Liver (tissue), 3 donors: Measurements from ENCODE around the gene HDAC2.

Source experiments
- CTCF ChIP-seq: fragments of 150-350 bp; IDR thresholded peaks from 2 replicates; pipeline ENCODE4 v1.5.1; 2017; ENCODE audit warnings: improper control_type of control experiment, low read depth, low read length; ENCODE audit not compliant: missing input control
- EGR1 ChIP-seq, 2 donors: IDR thresholded peaks; 2 replicates each; pipeline ENCODE4 v1.6.1; 2016 to 2018; ENCODE audit warnings: antibody characterized with exemption in 2 of 2, low read depth in 2 of 2
- HNF4A ChIP-seq, 2 donors: conservative IDR thresholded peaks; 2 replicates each; pipeline ENCODE4 v1.6.1; 2016; ENCODE audit warnings: antibody characterized with exemption in 2 of 2, mild to moderate bottlenecking in 2 of 2
- JUND ChIP-seq, 2 donors: IDR thresholded peaks; 2 replicates each; pipeline ENCODE4 v1.6.1; 2016; ENCODE audit warnings: antibody characterized with exemption in 2 of 2
- MAX ChIP-seq: IDR thresholded peaks from 2 replicates; pipeline ENCODE4 v1.6.1; 2016; ENCODE audit warnings: antibody characterized with exemption
- RAD21 ChIP-seq, 2 donors: IDR thresholded peaks; 2 replicates each; pipeline ENCODE4 v1.6.1; 2016; ENCODE audit warnings: antibody characterized with exemption in 2 of 2, mild to moderate bottlenecking in 2 of 2
- REST ChIP-seq: IDR thresholded peaks from 2 replicates; pipeline ENCODE4 v1.6.1; 2016; ENCODE audit warnings: antibody characterized with exemption, mild to moderate bottlenecking
- SP1 ChIP-seq: IDR thresholded peaks from 2 replicates; pipeline ENCODE4 v1.6.1; 2018; ENCODE audit warnings: antibody characterized with exemption, mild to moderate bottlenecking
- TAF1 ChIP-seq: conservative IDR thresholded peaks from 2 replicates; pipeline ENCODE4 v1.6.1; 2016; ENCODE audit warnings: antibody characterized with exemption, mild to moderate bottlenecking
- YY1 ChIP-seq: IDR thresholded peaks from 2 replicates; pipeline ENCODE4 v1.6.1; 2016; ENCODE audit warnings: antibody characterized with exemption, mild to moderate bottlenecking
- donor health status: healthy.
- donor health status: healthy.

GRCh38 chr6:114001354-114001753 is 30.4 kb upstream of the HDAC2 start:
- TF ChIP-seq RAD21 (IDR thresholded peaks at IDR 0.05) (no peak), SP1 (no peak), CTCF (no peak), JUND (IDR thresholded peaks at IDR 0.05) (no peak), HNF4A (conservative IDR thresholded peaks at IDR 0.05) (no peak), TAF1 (no peak), REST (no peak), EGR1 (IDR thresholded peaks at IDR 0.05; ENCODE audit: low read depth in 2 of 2) (no peak), MAX (no peak), YY1 (no peak)
